Uterus (tissue), 2 donors: ENCODE results near the gene LTBP1.

Experiments
- POLR2A ChIP-seq, 2 donors: fragments of 450-650 bp; IDR thresholded peaks; one replicate each; pipeline ENCODE4 v1.6.1; 2016; ENCODE audit warnings: antibody characterized with exemption in 2 of 2, mild to moderate bottlenecking in 1 of 2, moderate library complexity in 1 of 2
- TF ChIP-seq, protein P1 (sequence below), 4 experiments: fragments of 200-600 bp in 2 of 4; fragments of 450-650 bp in 2 of 4; sonication (generic) in 2 of 4; IDR thresholded peaks; one replicate each; pipeline ENCODE4 v1.5.1; 2016 to 2019; ENCODE audit warnings: antibody characterized with exemption in 4 of 4, mild to moderate bottlenecking in 2 of 4, moderate library complexity in 1 of 4

DNA sequence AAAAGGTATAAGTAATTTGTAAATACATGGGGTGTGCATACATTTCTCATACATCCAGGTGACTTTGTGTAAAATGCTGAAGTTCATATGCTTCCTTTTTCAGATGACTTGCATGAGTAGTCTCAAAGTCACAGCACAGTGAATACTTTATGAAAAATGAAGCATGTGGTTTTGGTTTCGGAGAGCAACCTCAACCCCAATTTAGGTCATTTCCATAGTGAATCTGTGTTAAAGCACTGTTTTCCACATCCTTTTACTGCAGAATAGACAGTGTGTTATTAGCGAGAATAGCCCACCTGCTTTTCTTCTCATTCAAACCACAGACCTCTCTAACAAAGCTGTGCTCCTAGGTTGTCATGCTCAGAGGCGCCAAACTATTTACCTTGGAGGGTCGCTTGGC, 325.2 kb downstream of the LTBP1 start:
- TF ChIP-seq, protein P1, sequence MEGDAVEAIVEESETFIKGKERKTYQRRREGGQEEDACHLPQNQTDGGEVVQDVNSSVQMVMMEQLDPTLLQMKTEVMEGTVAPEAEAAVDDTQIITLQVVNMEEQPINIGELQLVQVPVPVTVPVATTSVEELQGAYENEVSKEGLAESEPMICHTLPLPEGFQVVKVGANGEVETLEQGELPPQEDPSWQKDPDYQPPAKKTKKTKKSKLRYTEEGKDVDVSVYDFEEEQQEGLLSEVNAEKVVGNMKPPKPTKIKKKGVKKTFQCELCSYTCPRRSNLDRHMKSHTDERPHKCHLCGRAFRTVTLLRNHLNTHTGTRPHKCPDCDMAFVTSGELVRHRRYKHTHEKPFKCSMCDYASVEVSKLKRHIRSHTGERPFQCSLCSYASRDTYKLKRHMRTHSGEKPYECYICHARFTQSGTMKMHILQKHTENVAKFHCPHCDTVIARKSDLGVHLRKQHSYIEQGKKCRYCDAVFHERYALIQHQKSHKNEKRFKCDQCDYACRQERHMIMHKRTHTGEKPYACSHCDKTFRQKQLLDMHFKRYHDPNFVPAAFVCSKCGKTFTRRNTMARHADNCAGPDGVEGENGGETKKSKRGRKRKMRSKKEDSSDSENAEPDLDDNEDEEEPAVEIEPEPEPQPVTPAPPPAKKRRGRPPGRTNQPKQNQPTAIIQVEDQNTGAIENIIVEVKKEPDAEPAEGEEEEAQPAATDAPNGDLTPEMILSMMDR (IDR thresholded peaks at IDR 0.05): no peak
- TF ChIP-seq POLR2A (IDR thresholded peaks at IDR 0.05): no peak
